NCI-H524 (cell line): ENCODE results near the gene IBA57.

Source experiments
- DNase-seq, 2 experiments: peaks; one replicate each; lab custom pipeline; 2025; lab: John Stamatoyannopoulos, UW

The IBA57 gene

DNA sequence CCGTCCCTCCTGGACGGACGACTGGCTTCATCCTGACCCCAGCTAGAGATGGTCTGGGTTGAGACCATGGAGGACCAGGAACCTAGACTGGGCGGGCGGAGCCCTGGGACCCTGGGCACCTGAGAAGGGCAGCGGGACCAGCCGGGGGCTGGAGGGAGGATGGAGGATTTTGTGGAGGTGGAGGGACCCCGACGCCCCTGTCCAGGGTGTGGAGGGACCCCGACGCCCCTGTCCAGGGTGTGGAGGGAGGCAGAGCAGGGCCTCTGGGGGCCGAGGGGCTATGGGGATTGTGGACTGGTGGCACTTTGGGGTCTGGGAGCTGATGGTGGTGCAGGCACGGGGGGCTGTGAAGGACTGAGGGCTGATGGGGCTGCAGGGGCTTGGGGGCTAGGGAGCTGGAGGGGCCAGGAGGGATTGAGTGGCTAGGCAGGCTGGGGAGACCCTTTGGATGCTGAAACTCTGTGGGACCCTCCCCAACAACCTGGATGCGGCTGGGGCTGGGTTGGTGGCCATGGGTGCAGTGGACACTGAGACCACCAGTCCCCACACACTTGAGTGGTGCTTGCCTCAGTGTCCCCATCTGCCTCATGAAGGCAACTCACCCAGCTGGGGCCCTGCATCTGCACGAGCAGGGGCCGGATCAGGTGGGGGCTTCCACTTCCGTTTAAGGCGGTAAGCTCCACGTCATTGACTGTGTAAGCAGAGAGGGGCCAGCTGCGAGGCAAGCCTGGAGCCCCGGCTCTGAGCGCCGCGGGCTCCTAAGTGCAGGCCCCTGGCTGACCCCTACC is 8.5 kb upstream of the IBA57 start:
- no peak for DNase-seq

DNA sequence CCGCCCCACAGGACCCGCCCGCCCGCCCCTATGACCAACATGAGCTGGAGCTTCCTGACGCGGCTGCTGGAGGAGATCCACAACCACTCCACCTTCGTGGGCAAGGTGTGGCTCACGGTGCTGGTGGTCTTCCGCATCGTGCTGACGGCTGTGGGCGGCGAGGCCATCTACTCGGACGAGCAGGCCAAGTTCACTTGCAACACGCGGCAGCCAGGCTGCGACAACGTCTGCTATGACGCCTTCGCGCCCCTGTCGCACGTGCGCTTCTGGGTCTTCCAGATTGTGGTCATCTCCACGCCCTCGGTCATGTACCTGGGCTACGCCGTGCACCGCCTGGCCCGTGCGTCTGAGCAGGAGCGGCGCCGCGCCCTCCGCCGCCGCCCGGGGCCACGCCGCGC is 7.9 kb upstream of the IBA57 start:
- no peak for DNase-seq

DNA sequence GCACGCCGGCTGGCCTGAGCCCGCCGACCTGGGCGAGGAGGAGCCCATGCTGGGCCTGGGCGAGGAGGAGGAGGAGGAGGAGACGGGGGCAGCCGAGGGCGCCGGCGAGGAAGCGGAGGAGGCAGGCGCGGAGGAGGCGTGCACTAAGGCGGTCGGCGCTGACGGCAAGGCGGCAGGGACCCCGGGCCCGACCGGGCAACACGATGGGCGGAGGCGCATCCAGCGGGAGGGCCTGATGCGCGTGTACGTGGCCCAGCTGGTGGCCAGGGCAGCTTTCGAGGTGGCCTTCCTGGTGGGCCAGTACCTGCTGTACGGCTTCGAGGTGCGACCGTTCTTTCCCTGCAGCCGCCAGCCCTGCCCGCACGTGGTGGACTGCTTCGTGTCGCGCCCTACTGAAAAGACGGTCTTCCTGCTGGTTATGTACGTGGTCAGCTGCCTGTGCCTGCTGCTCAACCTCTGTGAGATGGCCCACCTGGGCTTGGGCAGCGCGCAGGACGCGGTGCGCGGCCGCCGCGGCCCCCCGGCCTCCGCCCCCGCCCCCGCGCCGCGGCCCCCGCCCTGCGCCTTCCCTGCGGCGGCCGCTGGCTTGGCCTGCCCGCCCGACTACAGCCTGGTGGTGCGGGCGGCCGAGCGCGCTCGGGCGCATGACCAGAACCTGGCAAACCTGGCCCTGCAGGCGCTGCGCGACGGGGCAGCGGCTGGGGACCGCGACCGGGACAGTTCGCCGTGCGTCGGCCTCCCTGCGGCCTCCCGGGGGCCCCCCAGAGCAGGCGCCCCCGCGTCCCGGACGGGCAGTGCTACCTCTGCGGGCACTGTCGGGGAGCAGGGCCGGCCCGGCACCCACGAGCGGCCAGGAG is 7.2 kb upstream of the IBA57 start:
- DNase-seq: no peak

DNA sequence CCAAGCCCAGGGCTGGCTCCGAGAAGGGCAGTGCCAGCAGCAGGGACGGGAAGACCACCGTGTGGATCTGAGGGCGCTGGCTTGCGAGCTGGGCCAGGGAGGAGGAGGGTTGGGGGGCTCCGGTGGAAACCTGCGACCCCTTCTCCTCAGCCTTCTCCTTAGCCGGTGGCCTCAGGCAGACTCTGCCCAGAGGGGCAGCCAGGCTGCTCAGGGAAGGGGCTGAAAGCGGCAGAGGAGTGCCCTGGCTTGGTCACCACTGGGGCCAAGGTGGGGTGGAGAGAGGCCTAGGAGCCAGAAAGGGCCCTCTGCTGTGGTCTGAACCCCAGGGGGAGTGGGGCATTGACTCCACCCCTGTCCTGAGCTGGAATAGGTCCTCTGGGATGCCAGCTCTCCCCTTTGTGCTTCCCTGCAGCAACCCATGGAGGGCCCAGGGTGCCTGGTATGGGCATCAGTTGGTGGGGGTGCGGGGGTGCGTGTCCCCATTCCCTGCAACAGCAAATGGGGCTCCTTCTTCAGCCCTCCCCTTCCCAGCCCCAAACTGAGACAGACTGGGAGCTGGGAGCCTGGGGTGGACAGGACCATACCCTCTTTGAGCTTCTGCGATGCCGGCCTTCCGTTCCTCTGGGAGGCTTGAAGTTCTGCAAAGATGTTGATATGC is 6.5 kb upstream of the IBA57 start:
- DNase-seq: no peak

DNA sequence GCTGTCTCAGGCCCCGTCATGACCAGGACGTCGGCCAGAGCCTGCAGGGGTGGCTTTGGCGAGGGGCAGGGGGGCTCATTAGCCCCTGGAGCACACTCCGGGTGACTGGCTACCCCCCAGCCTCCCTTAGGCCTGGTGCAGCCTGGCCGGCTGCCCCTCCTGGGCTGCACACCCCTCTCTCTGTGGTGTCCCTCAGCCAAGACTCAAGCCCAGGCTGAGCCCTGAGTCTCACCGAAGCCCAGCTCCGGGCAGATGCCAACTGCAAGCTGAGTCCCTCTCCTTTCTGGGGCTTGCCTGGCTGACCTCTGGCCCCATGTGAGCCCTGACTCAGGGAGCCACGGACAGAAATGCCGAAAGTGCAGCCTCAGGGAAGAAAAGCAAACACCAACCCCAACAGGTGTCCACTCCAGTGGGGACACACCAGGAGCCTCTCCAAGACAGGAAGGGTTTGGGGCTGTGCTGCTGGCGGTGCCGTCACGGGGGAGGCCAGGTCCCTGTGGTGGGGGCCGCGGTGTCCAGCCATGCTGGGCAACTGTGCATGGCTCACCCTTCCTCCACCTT is 5.3 kb upstream of the IBA57 start:
- no peak for DNase-seq

DNA sequence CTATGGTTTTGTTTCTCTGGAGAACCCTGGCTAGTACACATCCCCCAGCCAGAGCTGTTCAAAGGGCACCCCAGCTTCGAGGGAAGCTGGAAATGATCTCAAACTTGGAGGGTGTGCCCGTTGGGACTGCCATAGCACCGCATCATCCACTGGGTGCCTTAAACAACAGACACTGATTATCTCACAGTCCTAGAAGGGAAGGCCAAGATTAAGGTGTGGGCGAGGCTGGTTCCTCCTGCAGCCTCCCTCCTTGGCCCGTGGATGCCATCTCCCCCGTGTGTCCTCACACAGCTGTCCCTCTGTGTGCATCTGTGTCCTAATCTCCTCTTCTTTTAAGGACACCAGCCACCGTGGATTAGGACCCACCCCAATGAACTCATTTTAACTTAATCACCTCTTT is 4.2 kb upstream of the IBA57 start:
- peak; percentile 89 to 94 for DNase-seq

DNA sequence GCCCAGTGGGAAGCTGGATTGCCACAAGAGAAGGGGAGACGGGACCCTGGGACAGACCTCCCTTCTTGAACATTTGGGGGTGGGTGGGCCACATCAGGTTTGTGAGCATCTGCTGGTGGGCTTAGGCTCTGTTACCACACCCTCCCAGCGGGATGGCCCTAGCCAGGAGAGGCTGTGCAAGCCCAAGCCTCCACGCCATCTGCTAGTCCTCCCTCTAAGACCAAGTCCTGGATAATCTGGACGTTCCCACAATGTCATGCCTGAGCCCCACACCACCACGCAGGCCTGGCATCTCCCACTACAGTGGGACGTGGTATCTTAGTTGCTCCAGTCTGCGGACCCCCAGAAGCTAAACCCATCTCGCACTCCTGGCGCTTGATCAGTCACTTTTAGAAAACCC is 3.7 kb upstream of the IBA57 start:
- DNase-seq: peak; percentile 87 to 92

DNA sequence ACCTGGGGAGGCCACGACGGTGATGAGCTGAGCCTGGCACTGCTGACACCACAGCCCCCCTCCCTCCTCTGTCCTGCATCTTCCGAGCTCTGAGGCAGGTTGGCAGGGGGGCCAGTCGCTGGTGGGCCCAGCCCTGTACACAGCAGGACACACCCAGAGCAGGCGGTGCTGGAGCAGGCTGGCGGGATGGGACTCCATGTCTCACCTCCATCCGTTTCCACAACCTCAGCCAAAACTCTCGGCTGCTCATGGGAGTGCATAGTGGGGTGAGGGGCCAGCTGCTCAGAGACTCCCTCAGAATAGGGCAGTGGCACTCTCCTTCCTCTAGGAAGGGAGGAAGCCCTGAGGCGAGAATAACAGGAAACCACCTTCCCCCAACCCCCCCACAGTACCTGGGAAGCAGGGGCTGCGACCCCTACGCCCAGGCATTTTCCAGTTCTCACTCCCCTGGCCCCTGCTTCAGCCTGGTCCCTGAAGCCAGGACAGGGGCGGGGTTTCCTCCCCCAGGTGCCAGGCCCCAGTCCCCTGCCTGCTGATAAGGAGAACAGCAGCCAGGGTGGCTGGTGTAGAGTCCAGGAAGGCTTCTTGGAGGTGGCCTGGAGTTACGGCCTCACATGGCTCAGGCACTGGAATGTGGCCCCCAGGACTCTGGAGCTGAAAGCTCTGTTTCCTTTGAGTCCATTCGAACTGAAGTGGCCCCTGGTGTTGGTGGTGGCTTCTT is 3.2 kb upstream of the IBA57 start:
- peak; percentile 43 to 65 for DNase-seq

DNA sequence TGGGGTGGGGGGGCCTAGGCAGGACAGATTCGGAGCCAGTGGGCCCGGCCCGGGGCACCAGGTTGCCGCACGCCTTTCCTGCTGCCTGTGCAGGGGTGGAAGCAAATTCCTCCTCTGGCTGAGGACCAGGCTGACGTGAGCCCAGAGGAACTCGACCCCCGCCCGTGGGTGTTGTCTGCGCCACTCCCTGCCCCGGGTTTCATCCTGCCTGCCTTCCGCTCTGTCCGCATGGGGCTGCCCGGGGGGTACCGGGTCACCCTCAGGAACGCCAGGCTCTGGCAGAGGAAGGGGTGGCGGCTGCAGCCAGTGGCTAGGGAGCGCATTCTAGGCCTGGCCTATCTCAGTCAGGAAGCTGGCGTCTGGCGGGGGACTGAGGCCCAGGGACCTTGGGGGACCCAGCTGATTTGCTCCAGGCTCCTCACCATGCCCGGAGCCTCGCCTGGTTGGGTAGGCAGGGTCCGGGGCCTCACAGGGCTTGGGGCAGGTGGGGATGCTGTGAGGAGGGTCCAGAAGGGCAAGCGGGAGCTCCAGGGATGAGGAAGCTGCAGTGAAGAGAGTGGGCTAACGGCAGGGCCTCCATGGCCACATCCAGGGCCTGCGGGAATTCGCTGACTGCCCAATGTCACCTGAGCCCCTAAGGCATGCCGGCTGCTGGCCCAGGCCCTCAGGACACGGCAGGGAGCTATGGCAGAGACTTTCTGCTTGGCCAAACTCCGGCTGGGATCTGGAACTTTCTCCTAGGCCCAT is 2.4 kb upstream of the IBA57 start:
- no peak for DNase-seq

DNA sequence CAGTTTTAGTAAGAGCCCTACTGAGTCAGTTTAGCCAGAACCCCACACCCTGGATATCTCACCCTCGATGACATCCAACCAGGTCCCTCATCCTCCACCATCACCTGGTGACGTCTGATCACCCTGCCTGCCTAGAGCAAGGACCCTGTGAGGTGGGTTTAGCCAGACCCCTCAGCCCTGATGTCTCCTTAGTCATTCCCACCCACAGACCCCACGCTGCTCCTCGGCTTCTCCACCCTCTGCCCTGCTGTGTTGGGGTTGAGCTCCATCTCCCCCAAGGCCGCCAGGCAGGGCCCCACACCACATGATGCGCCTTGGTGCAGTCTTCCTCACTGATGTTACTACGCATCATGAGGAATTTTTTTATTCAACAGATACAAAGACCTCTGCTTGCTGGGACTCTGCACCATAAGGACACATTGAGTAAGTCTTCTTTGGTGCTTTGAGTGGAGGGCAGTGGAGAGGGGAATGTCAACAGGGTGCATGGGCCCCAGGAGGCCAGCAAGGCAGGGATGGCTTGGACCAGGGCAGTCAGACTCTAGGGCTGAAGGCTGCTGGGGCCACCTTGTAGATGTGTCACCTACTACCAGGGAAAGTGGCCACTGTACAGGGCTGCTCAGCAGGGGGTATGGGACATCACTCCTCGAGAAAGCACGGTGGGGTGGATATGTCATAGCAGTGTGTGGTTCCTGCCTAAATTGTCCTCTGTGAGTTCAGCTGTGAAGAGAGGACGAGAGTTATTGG is 1.7 kb upstream of the IBA57 start:
- no peak for DNase-seq

DNA sequence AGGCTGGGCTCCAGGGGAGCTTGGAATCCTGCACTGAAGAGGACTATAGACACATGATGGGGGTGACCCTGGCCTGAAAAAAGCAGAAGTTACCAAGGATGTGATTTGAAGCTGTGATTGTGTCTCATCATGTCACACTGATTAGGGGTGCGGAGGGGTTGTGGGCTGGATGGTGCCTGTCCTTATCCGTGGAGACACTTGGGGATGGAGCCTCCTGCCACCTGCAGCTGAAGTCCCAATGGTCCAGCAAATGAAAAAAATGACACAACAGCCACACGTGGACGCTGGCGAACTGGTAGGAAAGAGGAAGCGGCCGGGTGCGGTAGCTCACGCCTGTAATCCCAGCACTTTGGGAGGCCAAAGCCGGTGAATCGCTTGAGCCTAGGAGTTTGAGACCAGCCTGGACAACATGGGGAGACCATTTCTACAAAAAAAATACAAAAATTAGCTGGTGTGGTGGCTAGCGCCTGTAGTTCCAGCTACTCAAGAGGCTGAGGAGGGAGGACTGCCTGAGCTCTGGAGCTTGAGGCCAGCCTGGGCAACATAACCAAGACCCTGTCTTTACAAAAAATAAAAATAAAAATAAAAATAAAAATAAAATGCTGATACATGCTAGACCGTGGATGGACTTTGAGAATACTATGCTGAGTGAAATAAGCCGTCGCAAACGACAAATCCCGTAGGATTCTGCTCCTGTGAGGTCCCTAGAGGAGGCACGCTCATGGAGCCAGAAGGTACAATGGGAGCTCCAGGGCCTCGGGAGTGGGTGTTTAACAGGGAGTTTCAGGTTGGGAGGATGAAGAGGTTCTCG is 838 bp upstream of the IBA57 start:
- no peak for DNase-seq

DNA sequence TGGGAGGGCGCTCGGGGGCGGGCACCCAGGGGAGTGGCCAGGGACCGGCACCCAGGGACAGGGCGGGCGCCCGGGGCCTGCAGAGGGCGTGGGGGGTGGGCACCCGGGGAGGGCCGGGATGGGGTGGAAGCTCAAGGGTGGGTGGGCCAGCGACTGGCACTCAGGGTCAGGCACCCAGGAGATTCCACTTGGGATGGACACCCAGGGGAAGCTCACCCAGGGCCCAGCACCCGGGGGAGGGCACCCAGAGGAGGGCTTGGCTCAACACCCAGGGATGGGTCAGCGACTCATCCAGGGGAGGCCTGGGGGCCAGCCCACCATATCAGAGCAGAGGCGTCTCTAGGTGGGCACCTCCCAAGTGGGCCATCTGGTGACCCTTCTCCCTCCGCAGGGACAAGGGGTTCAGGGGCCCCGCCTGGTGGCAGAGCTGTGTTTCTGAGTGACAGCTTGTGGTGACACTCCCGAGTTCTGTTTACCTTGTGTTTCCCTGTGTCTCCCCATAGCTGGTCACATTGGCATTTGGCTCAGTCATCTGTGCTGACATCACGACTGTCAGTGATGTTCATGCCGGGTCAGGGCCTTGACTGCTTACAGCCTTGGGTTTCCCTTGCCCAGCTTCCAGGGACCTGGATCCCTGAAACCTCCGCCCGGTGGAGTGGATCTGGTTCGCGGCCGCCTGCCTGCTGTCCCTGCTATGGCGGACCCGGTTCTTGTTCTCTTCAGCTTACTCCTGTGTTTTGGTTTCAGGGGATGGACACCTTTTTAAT is 749 bp downstream of the IBA57 start:
- peak; percentile 46 to 82 for DNase-seq

DNA sequence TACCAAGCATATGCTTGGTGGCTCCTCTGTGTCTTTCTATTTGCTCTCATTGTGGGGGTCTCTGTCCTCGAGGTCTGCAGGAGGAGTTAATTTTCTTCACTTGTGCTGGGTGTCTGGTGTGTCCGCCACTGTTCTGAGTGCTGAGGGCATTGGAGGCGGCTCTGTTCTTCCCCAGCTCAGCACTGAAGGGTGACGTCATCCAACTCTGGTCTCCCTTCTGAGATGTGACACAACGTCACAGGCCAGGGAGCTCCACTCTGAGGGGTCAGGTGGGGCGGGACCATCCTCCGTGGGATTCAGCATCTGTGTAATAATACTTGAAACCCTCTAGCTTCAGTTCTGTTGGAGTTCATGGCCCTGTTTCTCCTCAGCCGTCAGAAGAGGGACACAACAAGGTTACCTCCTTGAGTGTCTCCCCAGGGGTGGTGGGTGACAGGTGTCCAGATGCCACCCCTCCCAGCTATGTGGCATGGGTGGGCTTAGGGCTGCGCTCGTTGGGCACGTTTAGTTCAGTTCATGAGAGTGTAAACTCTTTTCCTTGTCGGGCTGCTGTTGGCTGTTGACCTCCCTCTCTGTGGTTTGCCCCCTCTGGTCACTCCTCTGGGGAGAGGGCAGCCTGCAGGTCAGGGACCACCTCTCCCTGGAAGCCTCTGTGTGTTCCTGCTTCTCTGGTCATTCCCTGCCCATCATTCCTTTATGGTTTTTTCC is 3.1 kb downstream of the IBA57 start:
- DNase-seq: no peak

DNA sequence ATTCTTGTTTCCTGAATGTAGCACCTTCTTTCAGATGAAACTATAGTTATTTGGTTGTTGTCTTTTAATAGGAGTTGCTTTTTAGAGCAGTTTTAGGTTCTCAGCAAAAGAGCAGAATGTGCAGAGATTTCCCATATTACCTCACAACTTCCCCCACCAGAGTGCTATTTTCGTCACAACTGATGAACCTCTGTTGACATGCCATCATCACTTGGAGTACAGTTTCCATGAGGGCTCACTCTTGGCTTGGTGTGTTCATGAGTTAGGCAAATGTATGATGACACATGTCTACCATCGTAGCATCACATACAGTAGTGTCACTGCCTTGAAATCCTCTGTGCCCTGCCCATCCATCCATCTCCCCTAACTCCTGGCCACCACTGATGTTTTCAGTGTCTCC is 3.7 kb downstream of the IBA57 start:
- no peak for DNase-seq

DNA sequence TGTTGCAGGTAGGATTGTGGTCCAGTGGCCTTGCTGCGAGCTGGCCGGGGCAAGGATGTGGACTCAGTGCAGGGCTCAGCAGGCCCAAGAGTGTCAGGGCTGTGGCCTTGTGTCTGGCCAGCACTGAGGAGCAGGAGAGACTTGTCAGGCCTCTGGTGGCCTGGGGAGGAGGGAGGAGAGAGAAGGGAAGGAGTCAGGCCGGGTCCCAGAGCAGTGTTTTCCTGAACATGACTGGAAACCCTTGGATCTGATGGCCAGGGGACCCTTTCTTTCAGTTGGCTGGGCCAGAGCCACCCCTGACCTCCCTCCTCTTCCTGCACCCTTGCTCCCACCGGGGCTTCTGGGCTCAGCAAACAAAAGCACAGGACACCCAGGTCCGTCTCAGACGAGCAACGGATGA is 5.1 kb downstream of the IBA57 start:
- DNase-seq: no peak

DNA sequence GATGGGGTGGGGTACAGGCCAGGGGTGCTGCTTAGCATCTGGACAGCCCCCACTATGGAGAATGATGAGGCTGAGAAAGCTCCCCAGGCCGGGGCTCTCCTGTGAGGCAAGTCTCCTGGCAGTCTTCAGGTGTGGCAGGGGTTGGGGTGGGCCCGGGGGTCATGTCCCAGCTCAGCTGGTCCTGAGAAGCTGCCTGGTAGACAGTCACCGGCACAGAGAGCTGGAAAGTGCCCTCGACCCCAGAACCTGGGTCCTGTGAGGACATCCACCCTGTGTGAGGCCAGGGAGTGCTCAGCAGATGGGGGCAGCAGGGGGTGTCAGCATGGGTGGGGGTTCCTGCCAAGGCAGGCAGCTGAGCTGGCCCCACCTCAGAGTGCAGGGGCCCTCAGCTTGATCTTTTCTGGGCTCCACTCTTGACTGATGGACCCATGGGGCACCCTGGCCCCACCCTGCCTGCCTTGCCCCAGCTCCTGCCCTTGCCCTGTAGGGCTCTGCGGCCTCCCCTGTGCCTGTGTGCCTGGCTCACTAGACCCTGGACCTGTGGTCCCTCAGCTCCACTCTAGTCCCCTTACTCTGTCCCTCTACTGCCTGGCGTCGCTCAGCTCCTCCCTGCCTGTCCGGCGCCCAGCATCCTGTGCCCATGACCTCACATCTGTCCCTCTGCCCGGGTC is 5.8 kb downstream of the IBA57 start:
- DNase-seq: no peak
